IPS-NIHi7 (cell line): ENCODE results near the gene RNASEL.
"Not testable (repeated sequence)": the region's sequence is repeated elsewhere in the genome, so short reads cannot be mapped to it uniquely, and the experiment has no call there.

Experiments
- DNase-seq: peaks from one replicate; pipeline ENCODE4 v3.0.0; 2012; ENCODE audit warnings: mixed read lengths; ENCODE audit errors: extremely low spot score

RNASEL gene

DNA sequence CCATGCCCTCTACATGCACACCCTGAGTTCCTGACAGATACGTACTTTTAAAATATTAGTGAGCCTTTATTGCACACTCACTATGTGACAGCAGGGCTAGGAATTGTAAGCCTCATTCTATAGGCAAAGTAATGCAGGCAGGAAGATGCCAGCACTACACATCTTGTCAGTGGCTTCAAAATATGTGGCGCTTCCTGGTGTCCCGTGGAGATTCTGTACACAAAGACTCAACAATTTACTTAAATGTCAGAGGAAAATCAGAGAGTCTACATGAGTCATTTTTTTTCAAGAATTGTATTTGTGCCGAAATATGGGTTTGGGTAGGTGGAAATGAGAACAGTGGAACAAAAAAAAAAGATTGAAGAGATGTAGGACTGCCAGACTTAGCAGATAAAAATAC is 27.6 kb downstream of the RNASEL start:
- no peak for DNase-seq

DNA sequence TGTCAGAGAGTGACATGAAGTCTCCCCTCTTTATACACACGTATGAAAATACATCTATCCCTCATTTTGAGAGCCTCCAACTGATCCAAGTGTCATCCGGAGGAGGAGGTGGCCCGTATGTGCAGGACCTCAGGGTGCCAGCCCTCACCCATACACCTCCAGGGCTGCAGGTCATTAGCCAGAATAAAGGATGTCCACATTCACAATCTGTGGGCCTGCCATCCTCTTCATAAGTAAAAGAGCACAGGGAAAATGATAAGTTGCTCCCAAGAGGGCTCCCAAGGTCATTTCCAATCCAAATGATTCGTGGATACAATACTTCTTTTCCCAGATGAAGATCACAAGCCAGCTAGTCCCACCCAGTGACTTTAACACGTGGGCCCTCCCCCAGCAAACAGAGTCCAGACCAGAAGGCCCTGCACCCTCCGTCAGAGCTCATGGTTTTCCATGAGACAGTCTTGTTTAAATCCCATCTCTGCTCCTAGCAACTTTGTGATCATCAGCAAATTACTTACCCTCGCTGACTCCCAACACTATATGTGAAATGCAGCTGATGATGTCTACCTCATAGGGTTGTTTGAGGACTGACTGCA is 28.6 kb downstream of the RNASEL start:
- DNase-seq, result no peak

DNA sequence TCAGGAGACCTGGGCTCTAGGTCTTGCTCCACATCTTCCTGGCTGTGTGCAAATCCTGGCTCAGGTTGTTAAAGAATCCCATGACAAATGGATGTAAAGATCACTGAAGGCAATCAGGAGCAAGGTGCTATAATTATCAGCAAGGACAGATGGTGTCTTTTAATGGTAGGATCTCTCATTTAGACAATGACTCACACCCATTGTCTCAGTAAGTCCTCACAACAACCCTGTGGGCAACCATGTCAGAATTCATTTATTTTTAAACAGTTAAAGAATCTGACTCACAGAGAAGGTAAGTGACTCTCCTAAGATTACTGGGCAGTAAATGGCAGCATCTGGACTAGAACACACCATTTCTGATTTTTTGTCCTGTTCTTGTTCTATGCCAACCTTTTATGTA is 32.8 kb downstream of the RNASEL start:
- no peak for DNase-seq

DNA sequence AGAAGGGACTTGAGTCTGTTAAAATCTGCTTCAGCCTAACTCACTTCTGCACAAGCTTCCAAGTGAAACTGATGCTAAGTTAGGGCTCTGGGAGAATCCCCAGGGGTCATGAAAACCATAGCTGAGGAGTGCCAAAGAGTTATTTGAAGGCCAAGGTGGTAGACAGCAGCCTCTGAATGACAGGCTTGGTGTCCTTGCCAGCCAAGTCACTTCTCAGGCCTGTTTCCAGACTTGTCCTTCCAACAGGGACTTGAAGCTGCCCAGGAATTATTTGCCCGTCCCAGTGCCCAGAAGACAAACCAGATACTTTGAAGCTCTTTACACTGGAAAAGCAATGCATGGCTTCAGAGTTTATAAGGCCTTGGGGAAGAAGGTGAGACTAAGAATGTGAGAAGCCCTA is 33.6 kb downstream of the RNASEL start:
- no peak for DNase-seq

DNA sequence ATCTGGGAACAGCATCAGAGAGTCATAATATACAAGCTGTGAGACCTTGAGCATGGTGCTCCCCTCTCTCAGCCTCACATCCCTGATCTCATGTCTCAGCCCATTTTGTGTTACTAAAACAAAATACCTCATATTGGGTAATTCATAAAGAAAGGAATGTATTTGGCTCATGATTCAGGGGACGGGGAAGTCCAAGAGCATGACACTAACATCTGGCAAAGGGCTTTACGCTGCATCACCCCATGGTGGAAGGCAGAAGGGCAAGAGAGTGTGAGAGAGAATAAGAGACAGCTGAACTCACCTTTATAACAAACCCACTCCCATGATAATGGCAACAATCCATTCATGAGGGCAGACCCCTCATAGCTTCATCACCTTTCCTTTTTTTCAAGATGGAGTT is 36.5 kb downstream of the RNASEL start:
- no peak for DNase-seq

DNA sequence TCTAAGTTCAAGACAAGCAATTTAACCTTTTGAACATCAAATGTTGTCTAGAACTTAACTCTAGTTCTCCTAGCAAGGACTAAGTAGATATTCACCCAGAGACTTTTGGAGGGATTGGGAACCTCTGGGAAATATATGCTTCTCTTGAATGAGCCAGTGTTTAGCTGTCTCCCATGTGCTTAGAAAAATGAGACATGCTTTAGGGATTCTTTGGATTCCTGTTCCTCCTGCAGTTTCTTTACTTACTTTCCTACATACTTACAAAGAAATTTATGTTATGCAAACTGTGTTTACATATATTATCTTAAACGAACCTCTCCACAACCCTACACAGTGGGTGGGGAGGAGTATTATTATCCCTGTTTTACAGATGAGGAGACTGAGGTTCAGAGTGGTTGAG is 39.2 kb downstream of the RNASEL start:
- DNase-seq, result no peak

DNA sequence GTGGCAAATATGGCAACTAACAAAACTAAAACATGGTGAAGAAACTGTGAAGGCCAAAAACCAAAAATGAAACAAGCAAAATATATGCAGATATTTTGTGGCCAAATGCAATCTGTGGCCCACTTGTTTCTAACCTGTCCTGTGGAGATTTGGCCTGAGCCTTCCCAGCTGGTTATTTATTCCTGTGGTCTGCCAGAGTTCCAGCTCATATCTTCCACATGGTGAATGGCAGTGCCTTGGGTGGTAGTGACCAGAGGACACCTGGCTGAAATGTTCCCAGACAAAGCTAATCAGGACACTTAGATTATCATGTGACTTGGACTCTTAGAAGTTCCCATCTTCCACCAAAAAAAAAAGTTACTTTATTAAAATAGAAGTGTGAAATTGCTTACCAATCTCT is 39.7 kb downstream of the RNASEL start:
- no peak for DNase-seq

DNA sequence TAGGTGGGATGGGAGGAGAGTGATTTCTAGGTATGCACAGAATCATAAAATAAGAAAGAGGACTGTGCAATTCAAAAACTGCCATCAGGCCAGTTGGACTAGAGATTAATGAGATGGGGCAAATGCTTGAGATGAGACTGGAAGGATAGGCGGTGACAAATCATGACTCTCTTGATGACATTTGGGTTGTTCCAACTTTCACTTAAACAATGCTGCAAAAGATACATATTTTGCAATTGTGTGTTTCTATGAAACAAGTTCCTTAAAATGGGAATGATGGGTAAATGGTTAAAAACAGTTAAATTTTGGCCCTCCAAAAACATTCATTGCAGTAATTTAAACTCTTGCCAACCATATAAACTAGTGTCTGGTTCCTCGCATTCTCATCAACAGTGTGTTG is 55.2 kb downstream of the RNASEL start:
- no peak for DNase-seq

DNA sequence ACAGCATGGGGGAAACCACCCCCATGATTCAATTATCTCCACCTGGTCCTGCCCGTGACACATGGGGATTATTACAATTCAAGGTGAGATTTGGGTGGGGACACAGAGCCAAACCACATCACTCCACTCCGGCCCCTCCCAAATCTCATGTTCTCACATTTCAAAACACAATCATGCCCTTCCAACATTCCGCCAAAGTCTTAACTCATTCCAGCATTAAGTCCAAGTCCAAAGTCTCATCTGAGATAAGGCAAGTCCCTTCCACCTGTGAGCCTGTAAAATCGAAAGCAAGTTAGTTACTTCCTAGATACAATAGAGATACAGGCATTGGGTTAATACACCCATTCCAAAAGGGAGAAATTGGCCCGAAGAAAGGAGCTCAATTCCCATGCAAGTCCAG is 60.9 kb downstream of the RNASEL start:
- not testable (repeated sequence) for DNase-seq

DNA sequence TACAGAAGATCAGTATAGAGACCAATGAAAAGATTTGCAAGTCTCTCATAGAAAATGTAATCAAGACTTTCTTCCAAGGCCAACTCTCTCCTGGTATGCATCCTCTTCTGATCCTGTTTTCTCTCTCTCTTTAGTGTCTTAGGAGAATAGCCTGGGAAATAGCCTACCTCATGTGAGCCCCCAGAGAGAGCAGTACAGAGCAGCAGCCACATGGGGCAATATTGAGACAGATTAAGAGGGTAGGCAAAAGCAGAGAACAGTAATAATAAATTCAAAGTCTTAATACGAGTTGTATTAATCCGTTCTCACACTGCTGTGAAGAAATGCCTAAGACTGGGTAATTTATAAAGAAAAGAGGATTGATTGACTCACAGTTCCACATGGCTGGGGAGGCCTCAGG is 61.4 kb downstream of the RNASEL start:
- peak; percentile 29 for DNase-seq

DNA sequence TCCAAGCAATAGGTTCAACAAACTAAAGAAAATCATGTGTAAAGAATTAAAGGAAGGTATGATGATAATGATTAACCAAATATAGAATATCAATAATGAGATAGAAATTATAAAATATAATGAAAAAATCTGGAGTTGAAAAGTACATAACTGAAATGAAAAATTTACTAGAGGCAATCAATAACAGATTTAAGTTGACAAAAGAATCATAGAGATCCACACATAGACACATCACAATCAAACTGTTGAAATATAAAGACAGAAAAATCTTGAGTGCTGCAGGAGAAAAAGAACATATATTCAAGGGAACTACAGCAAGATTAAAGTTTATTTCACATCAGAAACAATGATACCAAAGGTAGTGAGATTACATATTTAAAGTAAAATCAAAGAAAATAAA is 63.7 kb downstream of the RNASEL start:
- DNase-seq, result no peak
